ENCODE data around the gene PIKFYVE.
"Not testable (repeated sequence)": the region's sequence is repeated elsewhere in the genome, so short reads cannot be mapped to it uniquely, and the experiment has no call there.

PIKFYVE gene, protein sequence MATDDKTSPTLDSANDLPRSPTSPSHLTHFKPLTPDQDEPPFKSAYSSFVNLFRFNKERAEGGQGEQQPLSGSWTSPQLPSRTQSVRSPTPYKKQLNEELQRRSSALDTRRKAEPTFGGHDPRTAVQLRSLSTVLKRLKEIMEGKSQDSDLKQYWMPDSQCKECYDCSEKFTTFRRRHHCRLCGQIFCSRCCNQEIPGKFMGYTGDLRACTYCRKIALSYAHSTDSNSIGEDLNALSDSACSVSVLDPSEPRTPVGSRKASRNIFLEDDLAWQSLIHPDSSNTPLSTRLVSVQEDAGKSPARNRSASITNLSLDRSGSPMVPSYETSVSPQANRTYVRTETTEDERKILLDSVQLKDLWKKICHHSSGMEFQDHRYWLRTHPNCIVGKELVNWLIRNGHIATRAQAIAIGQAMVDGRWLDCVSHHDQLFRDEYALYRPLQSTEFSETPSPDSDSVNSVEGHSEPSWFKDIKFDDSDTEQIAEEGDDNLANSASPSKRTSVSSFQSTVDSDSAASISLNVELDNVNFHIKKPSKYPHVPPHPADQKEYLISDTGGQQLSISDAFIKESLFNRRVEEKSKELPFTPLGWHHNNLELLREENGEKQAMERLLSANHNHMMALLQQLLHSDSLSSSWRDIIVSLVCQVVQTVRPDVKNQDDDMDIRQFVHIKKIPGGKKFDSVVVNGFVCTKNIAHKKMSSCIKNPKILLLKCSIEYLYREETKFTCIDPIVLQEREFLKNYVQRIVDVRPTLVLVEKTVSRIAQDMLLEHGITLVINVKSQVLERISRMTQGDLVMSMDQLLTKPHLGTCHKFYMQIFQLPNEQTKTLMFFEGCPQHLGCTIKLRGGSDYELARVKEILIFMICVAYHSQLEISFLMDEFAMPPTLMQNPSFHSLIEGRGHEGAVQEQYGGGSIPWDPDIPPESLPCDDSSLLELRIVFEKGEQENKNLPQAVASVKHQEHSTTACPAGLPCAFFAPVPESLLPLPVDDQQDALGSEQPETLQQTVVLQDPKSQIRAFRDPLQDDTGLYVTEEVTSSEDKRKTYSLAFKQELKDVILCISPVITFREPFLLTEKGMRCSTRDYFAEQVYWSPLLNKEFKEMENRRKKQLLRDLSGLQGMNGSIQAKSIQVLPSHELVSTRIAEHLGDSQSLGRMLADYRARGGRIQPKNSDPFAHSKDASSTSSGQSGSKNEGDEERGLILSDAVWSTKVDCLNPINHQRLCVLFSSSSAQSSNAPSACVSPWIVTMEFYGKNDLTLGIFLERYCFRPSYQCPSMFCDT (N-terminal part only)

GRCh38 chr2:208265801-208266552 is at the start of gene PIKFYVE:
TSS of gene PIKFYVE (plus strand) at chr2:208266255. CDS start at chr2:208271520, 5,265 bp downstream.
- peak within 1 kb of the TSS; percentile 70 to 91 (median 81) for H3K4me3 ChIP-seq (ENCODE audit: low read depth in 1 of 5, low read length in 5 of 5)
- H3K27ac ChIP-seq (ENCODE audit: low read depth, low read length), result peak within 1 kb of the TSS; percentile 92
- H3K36me3 ChIP-seq (ENCODE audit: control insufficient read depth in 5 of 5, insufficient read depth in 5 of 5, low read length in 5 of 5), result peaks cover 0 to 3% (median 0%) of the 10 kb centered on the region in 5 donors
- H3K27me3 ChIP-seq (ENCODE audit: control insufficient read depth in 5 of 5, insufficient read depth in 4 of 5, low read length in 5 of 5), result no peaks in the 10 kb centered on the region
- no peaks in the 10 kb centered on the region for H3K9me3 ChIP-seq (ENCODE audit: control insufficient read depth in 5 of 5, low read length in 5 of 5)
- H3K9ac ChIP-seq (ENCODE audit: low read length in 5 of 5), result peak within 1 kb of the TSS; percentile 73 to 93 (median 86)
- peaks cover 3 to 43% (median 34%) of the 10 kb centered on the region in 5 donors for H3K4me1 ChIP-seq (ENCODE audit: control insufficient read depth in 5 of 5, insufficient read depth in 5 of 5, low read length in 5 of 5)

DNA sequence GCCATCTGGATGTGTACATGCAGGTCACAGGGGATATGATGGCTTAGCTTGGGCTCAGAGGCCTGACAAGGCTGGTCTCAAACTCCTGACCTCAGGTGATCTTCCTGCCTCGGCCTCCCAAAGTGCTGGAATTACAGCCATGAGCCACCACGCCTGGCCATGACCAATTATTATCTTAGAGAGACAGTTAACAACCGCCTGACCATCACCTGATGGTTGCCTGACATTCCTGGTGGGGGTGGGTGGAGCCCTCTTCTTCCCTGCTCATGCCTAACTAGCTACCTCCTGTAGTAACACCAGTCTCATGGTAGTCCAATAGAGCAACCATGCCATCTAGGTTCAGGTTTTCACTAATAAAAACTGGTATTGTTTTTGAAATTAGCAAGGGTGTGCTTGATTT is 44.2 kb upstream of the PIKFYVE start:
- not testable (repeated sequence) for H3K4me3 ChIP-seq (ENCODE audit: low read depth in 1 of 5, low read length in 5 of 5); H3K27me3 ChIP-seq (ENCODE audit: control insufficient read depth in 5 of 5, insufficient read depth in 4 of 5, low read length in 5 of 5); H3K9ac ChIP-seq (ENCODE audit: low read length in 5 of 5); H3K9me3 ChIP-seq (ENCODE audit: control insufficient read depth in 5 of 5, low read length in 5 of 5); H3K4me1 ChIP-seq (ENCODE audit: control insufficient read depth in 5 of 5, insufficient read depth in 5 of 5, low read length in 5 of 5); H3K27ac ChIP-seq (ENCODE audit: low read depth, low read length); H3K36me3 ChIP-seq (ENCODE audit: control insufficient read depth in 5 of 5, insufficient read depth in 5 of 5, low read length in 5 of 5)

GRCh38 chr2:208222351-208222750 is 43.7 kb upstream of the PIKFYVE start:
- Histone ChIP-seq H3K4me3 (ENCODE audit: low read depth in 1 of 5, low read length in 5 of 5) (no peak overlapping the region), H3K4me1 (ENCODE audit: control insufficient read depth in 5 of 5, insufficient read depth in 5 of 5, low read length in 5 of 5) (no peaks in the 10 kb centered on the region), H3K27me3 (ENCODE audit: control insufficient read depth in 5 of 5, insufficient read depth in 4 of 5, low read length in 5 of 5) (no peaks in the 10 kb centered on the region), H3K36me3 (ENCODE audit: control insufficient read depth in 5 of 5, insufficient read depth in 5 of 5, low read length in 5 of 5) (no peaks in the 10 kb centered on the region), H3K27ac (ENCODE audit: low read depth, low read length) (no peak overlapping the region), H3K9me3 (ENCODE audit: control insufficient read depth in 5 of 5, low read length in 5 of 5) (no peaks in the 10 kb centered on the region), H3K9ac (ENCODE audit: low read length in 5 of 5) (no peak overlapping the region)

DNA sequence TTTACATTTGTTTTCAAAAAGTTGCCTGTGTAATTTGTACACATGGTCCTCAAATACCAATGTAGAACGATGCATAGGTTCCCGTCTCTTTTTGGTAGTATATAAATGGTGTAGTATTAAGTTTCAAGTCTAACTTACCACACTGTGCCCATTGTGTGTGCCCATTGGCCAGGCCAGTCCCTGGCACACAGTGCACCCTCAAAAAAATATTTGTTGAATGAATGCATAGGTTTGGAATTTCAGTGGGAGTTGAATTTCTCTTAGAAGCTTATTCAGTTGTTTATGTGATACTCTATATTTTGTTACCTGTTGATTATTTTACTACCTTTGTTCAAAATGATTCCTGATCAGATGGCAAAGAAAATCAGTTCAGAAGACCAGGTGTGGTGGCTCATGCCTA is 41.3 kb upstream of the PIKFYVE start:
- no peaks in the 10 kb centered on the region for H3K27me3 ChIP-seq (ENCODE audit: control insufficient read depth in 5 of 5, insufficient read depth in 4 of 5, low read length in 5 of 5)
- no peaks in the 10 kb centered on the region for H3K4me1 ChIP-seq (ENCODE audit: control insufficient read depth in 5 of 5, insufficient read depth in 5 of 5, low read length in 5 of 5)
- H3K9me3 ChIP-seq (ENCODE audit: control insufficient read depth in 5 of 5, low read length in 5 of 5), result no peaks in the 10 kb centered on the region
- H3K36me3 ChIP-seq (ENCODE audit: control insufficient read depth in 5 of 5, insufficient read depth in 5 of 5, low read length in 5 of 5), result no peaks in the 10 kb centered on the region
- H3K9ac ChIP-seq (ENCODE audit: low read length in 5 of 5), result no peak overlapping the region
- no peak overlapping the region for H3K27ac ChIP-seq (ENCODE audit: low read depth, low read length)
- no peak overlapping the region for H3K4me3 ChIP-seq (ENCODE audit: low read depth in 1 of 5, low read length in 5 of 5)

DNA sequence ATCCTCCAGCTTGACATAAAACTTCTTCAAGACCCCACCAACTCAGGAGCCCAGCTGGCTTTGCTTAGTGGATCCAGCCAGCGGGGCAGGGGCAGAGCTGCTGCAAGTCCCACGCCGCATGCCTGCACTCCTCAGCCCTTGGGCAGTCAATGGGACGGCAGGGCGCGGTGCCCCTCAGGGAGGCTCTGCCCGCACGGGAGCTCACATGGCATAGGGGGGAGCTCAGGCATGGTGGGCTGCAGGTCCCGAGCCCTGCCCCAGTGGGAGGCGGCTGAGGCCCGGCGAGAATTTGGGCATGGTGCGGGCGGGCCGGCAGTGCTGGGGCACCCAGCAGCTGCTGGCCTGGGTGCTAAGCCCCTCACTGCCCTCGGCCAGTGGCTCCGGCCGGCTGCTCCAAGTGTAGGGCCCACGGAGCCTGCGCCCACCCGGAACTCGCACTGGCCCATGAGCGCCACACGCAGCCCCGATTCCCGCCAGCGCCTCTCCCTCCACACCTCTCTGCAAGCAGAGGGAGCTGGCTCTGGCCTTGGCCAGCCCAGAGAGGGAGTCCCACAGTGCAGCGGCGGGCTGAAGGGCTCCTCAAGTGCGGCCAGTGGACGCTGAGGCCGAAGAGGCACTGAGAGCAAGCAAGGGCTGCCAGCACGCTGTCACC is 38.3 kb upstream of the PIKFYVE start:
- Histone ChIP-seq H3K4me3 (ENCODE audit: low read depth in 1 of 5, low read length in 5 of 5) (no peak overlapping the region), H3K4me1 (ENCODE audit: control insufficient read depth in 5 of 5, insufficient read depth in 5 of 5, low read length in 5 of 5) (no peaks in the 10 kb centered on the region), H3K27ac (ENCODE audit: low read depth, low read length) (no peak overlapping the region), H3K27me3 (ENCODE audit: control insufficient read depth in 5 of 5, insufficient read depth in 4 of 5, low read length in 5 of 5) (no peaks in the 10 kb centered on the region), H3K9ac (ENCODE audit: low read length in 5 of 5) (no peak overlapping the region), H3K36me3 (ENCODE audit: control insufficient read depth in 5 of 5, insufficient read depth in 5 of 5, low read length in 5 of 5) (no peaks in the 10 kb centered on the region), H3K9me3 (ENCODE audit: control insufficient read depth in 5 of 5, low read length in 5 of 5) (peaks cover 0 to 9% (median 5%) of the 10 kb centered on the region in 5 donors)

- Histone ChIP-seq H3K9ac (ENCODE audit: low read length in 5 of 5) (no peak overlapping the region), H3K9me3 (ENCODE audit: control insufficient read depth in 5 of 5, low read length in 5 of 5) (peaks cover 0 to 9% (median 6%) of the 10 kb centered on the region in 5 donors), H3K27ac (ENCODE audit: low read depth, low read length) (no peak overlapping the region), H3K4me3 (ENCODE audit: low read depth in 1 of 5, low read length in 5 of 5) (no peak overlapping the region), H3K4me1 (ENCODE audit: control insufficient read depth in 5 of 5, insufficient read depth in 5 of 5, low read length in 5 of 5) (no peaks in the 10 kb centered on the region), H3K36me3 (ENCODE audit: control insufficient read depth in 5 of 5, insufficient read depth in 5 of 5, low read length in 5 of 5) (no peaks in the 10 kb centered on the region), H3K27me3 (ENCODE audit: control insufficient read depth in 5 of 5, insufficient read depth in 4 of 5, low read length in 5 of 5) (no peaks in the 10 kb centered on the region)
These were observed 37.6 kb upstream of the PIKFYVE start for GRCh38 chr2:208228476-208228875.

GRCh38 chr2:208234786-208235185 is 31.3 kb upstream of the PIKFYVE start:
- Histone ChIP-seq H3K9ac (ENCODE audit: low read length in 5 of 5) (no peak overlapping the region), H3K27me3 (ENCODE audit: control insufficient read depth in 5 of 5, insufficient read depth in 4 of 5, low read length in 5 of 5) (no peaks in the 10 kb centered on the region), H3K9me3 (ENCODE audit: control insufficient read depth in 5 of 5, low read length in 5 of 5) (peaks cover 0 to 9% (median 6%) of the 10 kb centered on the region in 5 donors), H3K36me3 (ENCODE audit: control insufficient read depth in 5 of 5, insufficient read depth in 5 of 5, low read length in 5 of 5) (peaks cover 26 to 44% (median 37%) of the 10 kb centered on the region in 5 donors), H3K4me1 (ENCODE audit: control insufficient read depth in 5 of 5, insufficient read depth in 5 of 5, low read length in 5 of 5) (no peaks in the 10 kb centered on the region), H3K4me3 (ENCODE audit: low read depth in 1 of 5, low read length in 5 of 5) (no peak overlapping the region), H3K27ac (ENCODE audit: low read depth, low read length) (no peak overlapping the region)

GRCh38 chr2:208235860-208236259 is 30.2 kb upstream of the PIKFYVE start:
- H3K27me3 ChIP-seq (ENCODE audit: control insufficient read depth in 5 of 5, insufficient read depth in 4 of 5, low read length in 5 of 5), result no peaks in the 10 kb centered on the region
- no peaks in the 10 kb centered on the region for H3K4me1 ChIP-seq (ENCODE audit: control insufficient read depth in 5 of 5, insufficient read depth in 5 of 5, low read length in 5 of 5)
- H3K27ac ChIP-seq (ENCODE audit: low read depth, low read length), result no peak overlapping the region
- H3K4me3 ChIP-seq (ENCODE audit: low read depth in 1 of 5, low read length in 5 of 5), result no peak overlapping the region
- no peak overlapping the region for H3K9ac ChIP-seq (ENCODE audit: low read length in 5 of 5)
- peaks cover 36 to 54% (median 46%) of the 10 kb centered on the region in 5 donors for H3K36me3 ChIP-seq (ENCODE audit: control insufficient read depth in 5 of 5, insufficient read depth in 5 of 5, low read length in 5 of 5)
- H3K9me3 ChIP-seq (ENCODE audit: control insufficient read depth in 5 of 5, low read length in 5 of 5), result peaks cover 0 to 9% (median 6%) of the 10 kb centered on the region in 5 donors

Data from subcutaneous abdominal adipose tissue (tissue), 5 donors.